PC-3 (cell line): ENCODE measurements around the gene TMEM174. TPM values are rescaled to one million over a fixed set of nuclear protein-coding genes. Genes with fewer than 3 reads are reported as not detected.

Experiments
- ATAC-seq: fragments of 200-7000 bp; cut with Tn5 transposase; 2 replicates; pipeline ENCODE4 v1.9.1; 2020; ENCODE audit warnings: mild to moderate bottlenecking, moderate library complexity
- BruUV-seq: library from RNA; stranded (reverse); fragments of 400-500 nt; replicated peaks from 2 replicates; lab custom pipeline; 2021; lab: Mats Ljungman, UMichigan
- CTCF ChIA-PET: fragments of 300-600 bp; sonication (Branson Sonifier 250); formaldehyde crosslinking; loops from one replicate; lab custom pipeline; 2022; ENCODE audit warnings: antibody characterized with exemption; lab: Charles Lee
- POLR2A ChIA-PET: fragments of 300-600 bp; sonication (Branson Sonifier 250); formaldehyde crosslinking; loops from one replicate; lab custom pipeline; 2022; ENCODE audit warnings: antibody characterized with exemption; ENCODE audit not compliant: unreplicated experiment; lab: Charles Lee
- DNase-seq: peaks from one replicate; pipeline ENCODE4 v3.0.0-alpha.2; 2015
- H2AFZ ChIP-seq: fragments of 300-600 bp; sonication (generic); 2 replicates; pipeline ENCODE4 v1.6.0; 2016; ENCODE audit warnings: antibody characterized with exemption, low read length
- H3F3A ChIP-seq: fragments of 300-600 bp; sonication (generic); one replicate; pipeline ENCODE4 v1.6.0; 2017; ENCODE audit warnings: antibody characterized with exemption, low read length, control low read depth, mild to moderate bottlenecking; ENCODE audit not compliant: unreplicated experiment
- H3K27ac ChIP-seq: fragments of 300-600 bp; sonication (generic); 2 replicates; pipeline ENCODE4 v1.5.1; 2016; ENCODE audit warnings: mild to moderate bottlenecking, low read length
- H3K27me3 ChIP-seq: fragments of 300-600 bp; sonication (generic); 2 replicates; pipeline ENCODE4 v1.6.1; 2016; ENCODE audit warnings: low read length, mixed read lengths
- H3K36me3 ChIP-seq: fragments of 300-600 bp; sonication (generic); 2 replicates; pipeline ENCODE4 v1.6.1; 2016; ENCODE audit warnings: low read depth, mixed run types, low read length, mixed read lengths
- H3K4me1 ChIP-seq: fragments of 300-600 bp; sonication (generic); 2 replicates; pipeline ENCODE4 v1.5.1; 2016; ENCODE audit warnings: low read length; ENCODE audit not compliant: insufficient read depth
- H3K4me2 ChIP-seq: fragments of 300-600 bp; sonication (generic); 2 replicates; pipeline ENCODE4 v1.6.0; 2016; ENCODE audit warnings: low read length
- H3K4me3 ChIP-seq: fragments of 300-600 bp; sonication (generic); 2 replicates; pipeline ENCODE4 v1.5.1; 2016; ENCODE audit warnings: mild to moderate bottlenecking, low read length, mixed read lengths
- H3K79me2 ChIP-seq: fragments of 300-600 bp; sonication (generic); 2 replicates; pipeline ENCODE4 v1.6.1; 2017; ENCODE audit warnings: low read length, mixed read lengths
- H3K9ac ChIP-seq: fragments of 300-600 bp; sonication (generic); 2 replicates; pipeline ENCODE4 v1.6.0; 2016; ENCODE audit warnings: mild to moderate bottlenecking, low read length
- H3K9me2 ChIP-seq: fragments of 300-600 bp; sonication (generic); replicated peaks from 2 replicates; pipeline ENCODE4 v1.6.1; 2016; ENCODE audit warnings: mixed run types, low read length, mixed read lengths
- H3K9me3 ChIP-seq: fragments of 300-600 bp; sonication (generic); 2 replicates; pipeline ENCODE4 v1.6.1; 2016; ENCODE audit warnings: low read length, mixed read lengths
- H4K20me1 ChIP-seq: fragments of 300-600 bp; sonication (generic); 2 replicates; pipeline ENCODE4 v1.6.1; 2016; ENCODE audit warnings: low read length, mixed read lengths
- EZH2 ChIP-seq: fragments of 300-600 bp; sonication (generic); IDR thresholded peaks from one replicate; pipeline ENCODE4 v1.6.1; 2017; ENCODE audit warnings: antibody characterized with exemption, mild to moderate bottlenecking, low read length; ENCODE audit not compliant: unreplicated experiment
- EZH2phosphoT487 ChIP-seq: fragments of 300-600 bp; sonication (generic); IDR thresholded peaks from 2 replicates; pipeline ENCODE4 v1.6.1; 2018; ENCODE audit warnings: mild to moderate bottlenecking, antibody characterized with exemption, low read length, borderline replicate concordance
- intact Hi-C: fragments of 100-400 bp; cut with micrococcal nuclease; formaldehyde crosslinking; loops from 2 replicates; pipeline ENCODE4 v1.9.0; 2023
- total RNA-seq: library from RNA; depleted of rRNA; stranded (reverse); fragments of >200 nt; gene quantifications from 2 replicates; pipeline ENCODE4 v1.2.3, GENCODE V29; 2014
- TF ChIP-seq, protein P1 (sequence below): fragments of 300-600 bp; sonication (generic); conservative IDR thresholded peaks from 2 replicates; pipeline ENCODE4 v1.5.1; 2017; ENCODE audit warnings: antibody characterized with exemption, low read depth, mild to moderate bottlenecking, low read length

TMEM174 gene
- total RNA-seq, 1 experiment from 2014 or later: not detected

DNA sequence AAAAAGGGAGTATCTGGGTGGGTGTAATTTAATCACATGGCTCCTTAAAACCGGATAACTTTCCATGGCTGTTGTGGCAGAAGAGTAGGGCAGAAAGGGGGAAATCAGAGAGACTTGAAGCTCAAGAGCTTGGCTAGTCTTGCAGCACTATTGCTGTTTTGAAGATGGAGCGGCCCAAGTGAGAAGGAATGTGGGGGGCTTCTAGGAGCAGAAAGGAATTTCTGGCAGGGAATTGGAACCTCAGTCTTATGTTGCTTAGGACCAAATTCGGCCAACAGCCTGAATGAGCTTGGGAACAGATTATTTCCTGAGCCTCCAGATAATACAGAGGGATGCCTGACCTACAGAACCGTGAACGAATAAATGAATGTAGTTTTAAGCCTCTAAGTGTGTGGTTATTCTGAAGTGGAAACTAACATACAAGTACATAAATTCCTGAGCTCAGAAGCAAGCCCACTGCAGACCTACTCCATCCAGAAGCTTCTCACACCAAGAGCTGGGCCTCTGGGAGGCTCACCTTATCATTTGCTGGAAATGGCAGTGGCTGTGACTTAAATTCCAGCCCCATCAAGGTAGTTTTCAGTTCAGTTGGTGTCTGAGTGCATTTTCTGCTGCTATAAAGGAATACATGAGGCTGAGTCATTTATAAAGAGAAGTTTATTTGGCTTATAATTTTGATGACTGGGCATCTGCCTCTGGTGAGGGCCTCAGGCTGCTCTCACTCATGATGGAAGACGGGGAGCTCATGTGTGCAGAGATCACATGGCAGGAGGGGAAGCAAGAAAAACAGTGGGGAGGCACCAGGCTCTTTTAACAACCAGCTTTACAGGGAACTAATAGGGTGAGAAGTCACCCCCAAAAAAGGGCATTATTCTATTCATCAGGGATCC, 15.3 kb upstream of the TMEM174 start:
- POLR2A ChIA-PET: no interaction called here
- DNase-seq (no peak), ATAC-seq (peak; percentile 54)
- Histone ChIP-seq H3K27me3 (no peaks in the 10 kb centered on the region), H3K9me3 (no peaks in the 10 kb centered on the region), H3K27ac (no peak overlapping the region), H3K9me2 (no peaks in the 10 kb centered on the region), H4K20me1 (no peaks in the 10 kb centered on the region), H2AFZ (no peak overlapping the region), H3K4me1 (peaks cover 3% of the 10 kb centered on the region; the same call in 1 of the 2 replicates), H3K4me2 (no peak overlapping the region), H3K9ac (no peak overlapping the region), H3F3A (no peaks in the 10 kb centered on the region), H3K4me3 (no peak overlapping the region), H3K36me3 (no peaks in the 10 kb centered on the region), H3K79me2 (no peaks in the 10 kb centered on the region)
- intact Hi-C loops: no loop called here
- TF ChIP-seq, protein P1, sequence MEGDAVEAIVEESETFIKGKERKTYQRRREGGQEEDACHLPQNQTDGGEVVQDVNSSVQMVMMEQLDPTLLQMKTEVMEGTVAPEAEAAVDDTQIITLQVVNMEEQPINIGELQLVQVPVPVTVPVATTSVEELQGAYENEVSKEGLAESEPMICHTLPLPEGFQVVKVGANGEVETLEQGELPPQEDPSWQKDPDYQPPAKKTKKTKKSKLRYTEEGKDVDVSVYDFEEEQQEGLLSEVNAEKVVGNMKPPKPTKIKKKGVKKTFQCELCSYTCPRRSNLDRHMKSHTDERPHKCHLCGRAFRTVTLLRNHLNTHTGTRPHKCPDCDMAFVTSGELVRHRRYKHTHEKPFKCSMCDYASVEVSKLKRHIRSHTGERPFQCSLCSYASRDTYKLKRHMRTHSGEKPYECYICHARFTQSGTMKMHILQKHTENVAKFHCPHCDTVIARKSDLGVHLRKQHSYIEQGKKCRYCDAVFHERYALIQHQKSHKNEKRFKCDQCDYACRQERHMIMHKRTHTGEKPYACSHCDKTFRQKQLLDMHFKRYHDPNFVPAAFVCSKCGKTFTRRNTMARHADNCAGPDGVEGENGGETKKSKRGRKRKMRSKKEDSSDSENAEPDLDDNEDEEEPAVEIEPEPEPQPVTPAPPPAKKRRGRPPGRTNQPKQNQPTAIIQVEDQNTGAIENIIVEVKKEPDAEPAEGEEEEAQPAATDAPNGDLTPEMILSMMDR: no peak
- TF ChIP-seq EZH2phosphoT487 (no peak), EZH2 (no peak)
- CTCF ChIA-PET: no interaction called here
- BruUV-seq: no TSS peak

DNA sequence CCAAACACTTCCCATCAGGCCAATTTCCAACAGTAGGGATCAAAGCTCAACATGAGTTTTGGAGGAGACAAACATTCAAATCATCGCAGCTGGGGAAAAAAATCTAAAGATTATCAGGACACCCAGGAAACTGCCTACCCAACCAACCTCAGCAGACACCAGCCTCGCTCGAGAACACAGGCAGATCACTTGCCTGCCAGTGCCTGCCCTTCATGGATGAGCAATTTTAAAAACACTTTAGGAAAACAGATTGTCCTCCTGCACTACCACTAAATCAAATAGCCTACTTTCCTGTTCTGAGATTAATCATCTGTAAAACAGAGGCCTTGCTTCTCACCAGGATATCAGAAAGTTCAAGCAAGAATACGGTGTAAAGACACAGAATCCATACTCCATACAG, 14.7 kb upstream of the TMEM174 start:
- DNase-seq (no peak), ATAC-seq (no peak)
- Histone ChIP-seq H2AFZ (no peak overlapping the region), H3F3A (no peaks in the 10 kb centered on the region), H3K27me3 (no peaks in the 10 kb centered on the region), H3K9ac (no peak overlapping the region), H4K20me1 (no peaks in the 10 kb centered on the region), H3K79me2 (no peaks in the 10 kb centered on the region), H3K9me3 (no peaks in the 10 kb centered on the region), H3K4me1 (peaks cover 3% of the 10 kb centered on the region; the same call in 1 of the 2 replicates), H3K27ac (no peak overlapping the region), H3K36me3 (no peaks in the 10 kb centered on the region), H3K4me3 (no peak overlapping the region), H3K4me2 (no peak overlapping the region), H3K9me2 (no peaks in the 10 kb centered on the region)
- CTCF ChIA-PET: no interaction called here
- BruUV-seq: no TSS peak
- TF ChIP-seq, protein P1: no peak
- TF ChIP-seq EZH2phosphoT487 (no peak), EZH2 (no peak)
- POLR2A ChIA-PET: no interaction called here
- intact Hi-C loops: no loop called here

DNA sequence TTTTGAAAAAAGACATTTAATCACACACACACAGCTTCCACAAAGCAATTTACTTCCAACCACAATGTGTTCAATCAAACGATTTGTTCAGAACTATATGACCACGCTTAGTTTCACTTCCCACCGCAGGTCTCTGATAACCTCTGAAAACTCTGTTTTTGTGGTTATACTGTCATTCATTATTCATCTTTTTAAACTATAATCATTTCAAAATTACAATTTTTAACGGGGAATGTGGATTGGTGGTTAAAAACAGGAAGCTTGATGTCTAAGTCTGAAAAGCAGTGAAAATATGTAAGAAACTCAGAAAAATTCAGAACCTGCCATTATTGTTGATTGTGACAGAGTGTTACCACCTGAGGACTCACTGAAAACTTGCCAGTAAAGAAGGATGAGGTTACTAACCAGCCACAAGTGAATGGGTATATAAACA, 12.7 kb upstream of the TMEM174 start:
- TF ChIP-seq, protein P1: no peak
- TF ChIP-seq EZH2: no peak
- TF ChIP-seq EZH2phosphoT487: no peak
- no peak for ATAC-seq
- Histone ChIP-seq H2AFZ (peak overlapping the region; percentile 24; the same call in 1 of the 2 replicates), H3K27me3 (no peaks in the 10 kb centered on the region), H3K36me3 (no peaks in the 10 kb centered on the region), H3K4me2 (peak overlapping the region; percentile 51), H3K9me2 (no peaks in the 10 kb centered on the region), H3F3A (no peaks in the 10 kb centered on the region), H3K4me1 (peaks cover 3% of the 10 kb centered on the region; the same call in 1 of the 2 replicates), H3K27ac (no peak overlapping the region), H3K79me2 (no peaks in the 10 kb centered on the region), H3K9me3 (no peaks in the 10 kb centered on the region), H3K4me3 (peak overlapping the region; percentile 20; the same call in 1 of the 2 replicates), H3K9ac (no peak overlapping the region), H4K20me1 (no peaks in the 10 kb centered on the region)
- intact Hi-C loops: no loop called here
- DNase-seq: peak; percentile 3
- ChIA-PET POLR2A (interaction anchor here (0.6 kb wide), 1 partner anchor 363 kb away, joined by 6 read pairs; no protein-coding TSS in a partner anchor), CTCF (interaction anchor here (0.6 kb wide), 1 partner anchor 16 kb away, joined by 3 read pairs; no protein-coding TSS in a partner anchor)
- BruUV-seq: no TSS peak
